Prostate gland (tissue), 2 donors: Measurements from ENCODE around the gene TMEM116. TPM values are rescaled to one million over a fixed set of nuclear protein-coding genes. Genes with fewer than 3 reads are reported as not detected.

Source experiments
- DNase-seq: peaks from one replicate; pipeline ENCODE4 v3.0.0-alpha.2; 2019; ENCODE audit warnings: low spot score
- H3K27ac ChIP-seq, 2 donors: fragments of 200-600 bp; sonication (generic); 2 replicates each; pipeline ENCODE4 v1.5.1; 2017 to 2019
- H3K27me3 ChIP-seq: fragments of 200-600 bp; sonication (generic); replicated peaks from 2 replicates; pipeline ENCODE4 v1.5.1; 2019; ENCODE audit not compliant: insufficient read depth
- H3K36me3 ChIP-seq, 2 donors: fragments of 200-600 bp; sonication (generic); 1 replicate in 1 of 2; 2 replicates in 1 of 2; pipeline versions ENCODE4 v1.5.1 to v1.8.1; 2017 to 2019
- H3K4me1 ChIP-seq: fragments of 200-600 bp; sonication (generic); replicated peaks from 2 replicates; pipeline ENCODE4 v1.5.1; 2019
- H3K4me3 ChIP-seq, 2 donors: fragments of 200-600 bp; sonication (generic); 2 replicates each; pipeline ENCODE4 v1.5.1; 2017 to 2019
- H3K9me3 ChIP-seq: fragments of 200-600 bp; sonication (generic); 2 replicates; pipeline ENCODE4 v1.5.1; 2017
- CTCF ChIP-seq, 4 experiments: fragments of 200-600 bp in 2 of 4; fragments of 450-650 bp in 2 of 4; sonication (generic) in 2 of 4; IDR thresholded peaks; 1 replicate in 3 of 4; 2 replicates in 1 of 4; pipeline ENCODE4 v1.5.1; 2016 to 2019; ENCODE audit warnings: antibody characterized with exemption in 4 of 4, mild to moderate bottlenecking in 2 of 4, moderate library complexity in 2 of 4
- POLR2A ChIP-seq: fragments of 450-650 bp; IDR thresholded peaks from one replicate; pipeline ENCODE4 v1.6.1; 2016; ENCODE audit warnings: antibody characterized with exemption, mild to moderate bottlenecking
- POLR2AphosphoS5 ChIP-seq: sonication (generic); formaldehyde crosslinking; IDR thresholded peaks from one replicate; pipeline ENCODE4 v1.6.1; 2017; ENCODE audit warnings: antibody characterized with exemption
- WGBS: methylation state at CpG from one replicate; pipeline ENCODE4 v1.1.5; 2018; 5-methylcytosine and 5-hydroxymethylcytosine counted together
- intact Hi-C: fragments of 100-400 bp; cut with DNase I; formaldehyde crosslinking; loops from one replicate; pipeline ENCODE4 v1.14.2; 2022
- total RNA-seq, 2 donors: library from RNA; depleted of rRNA; stranded (reverse); fragments of >200 nt; gene quantifications; one replicate each; pipeline ENCODE4 v1.1.0, GENCODE V29; 2016

The TMEM116 gene
- total RNA-seq, 2 donors from 2014 or later = 5.5 to 16.8 TPM

DNA sequence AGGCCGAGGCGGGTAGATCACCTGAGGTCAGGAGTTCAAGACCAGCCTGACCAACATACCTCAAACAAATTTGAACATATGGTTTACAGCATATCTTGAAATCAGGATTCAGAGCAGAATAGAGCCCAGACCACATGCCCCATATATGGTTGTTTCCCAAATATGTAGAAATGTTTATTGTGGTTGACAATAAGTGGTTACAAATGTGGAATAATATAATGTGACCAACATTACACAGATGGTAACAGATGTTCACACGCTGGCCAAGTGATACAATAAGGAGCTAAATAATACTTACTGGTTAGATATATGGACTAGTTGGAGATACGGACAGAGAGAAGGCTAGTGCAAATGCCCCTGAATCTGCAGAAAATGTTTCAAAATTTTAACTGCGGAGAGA is 85.6 kb downstream of the TMEM116 start:
- H3K9me3 ChIP-seq = no peaks in the 10 kb centered on the region
- TF ChIP-seq POLR2A = no peak
- no peak for TF ChIP-seq CTCF (IDR thresholded peaks at IDR 0.05)
- TF ChIP-seq POLR2AphosphoS5 = no peak
- H3K4me3 ChIP-seq = no peak overlapping the region
- no peaks in the 10 kb centered on the region for H3K4me1 ChIP-seq
- intact Hi-C loops = no loop called here
- no peak overlapping the region for H3K27ac ChIP-seq
- H3K36me3 ChIP-seq = no peaks in the 10 kb centered on the region
- no peaks in the 10 kb centered on the region for H3K27me3 ChIP-seq
- 97% methylated on average over 5 of the region's 5 CpGs for WGBS
- no peak for DNase-seq

DNA sequence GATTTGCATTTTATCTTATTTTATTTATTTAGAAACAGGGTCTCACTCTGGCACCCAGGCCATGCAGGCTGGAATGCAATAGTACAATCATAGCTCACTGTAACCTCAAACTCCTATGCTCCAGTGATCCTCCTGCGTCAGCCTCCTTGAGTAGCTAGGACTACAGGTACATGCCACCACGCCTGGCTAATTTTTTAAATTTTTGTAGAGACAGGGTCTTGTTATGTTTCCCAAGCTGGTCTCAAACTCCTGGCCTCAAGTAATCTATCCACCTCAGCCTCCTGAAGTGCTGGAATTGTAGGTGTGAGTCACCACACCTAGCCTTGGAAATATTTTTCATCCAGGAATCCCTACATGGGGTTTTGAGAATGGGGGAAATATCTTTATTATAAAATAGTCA is 86.3 kb downstream of the TMEM116 start:
- no peak overlapping the region for H3K27ac ChIP-seq
- WGBS = 97% methylated on average over 2 of the region's 2 CpGs
- no peaks in the 10 kb centered on the region for H3K9me3 ChIP-seq
- intact Hi-C loops = no loop called here
- no peaks in the 10 kb centered on the region for H3K27me3 ChIP-seq
- no peak for TF ChIP-seq CTCF (IDR thresholded peaks at IDR 0.05)
- no peak for DNase-seq
- H3K4me1 ChIP-seq = no peaks in the 10 kb centered on the region
- H3K36me3 ChIP-seq = no peaks in the 10 kb centered on the region
- no peak overlapping the region for H3K4me3 ChIP-seq

DNA sequence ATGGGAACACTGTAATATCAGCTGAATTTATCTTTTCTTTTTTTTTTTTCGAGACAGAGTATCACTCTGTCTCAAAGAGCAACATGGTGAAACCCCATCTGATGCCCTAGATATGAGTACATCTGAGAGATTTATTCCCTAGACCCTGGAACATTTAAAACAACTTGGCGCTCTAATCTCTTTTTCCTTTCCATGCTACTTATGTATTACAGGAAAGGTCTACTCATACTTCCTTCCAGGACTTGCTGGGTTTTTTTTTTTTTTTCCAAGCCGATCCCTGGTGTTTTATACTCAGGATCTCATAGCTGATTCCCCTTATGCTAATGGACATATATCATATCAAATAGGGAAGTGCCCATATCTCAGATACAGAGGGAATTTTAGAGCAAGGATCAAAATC is 87.8 kb downstream of the TMEM116 start:
- WGBS = 81% methylated on average over 3 of the region's 3 CpGs
- H3K9me3 ChIP-seq = no peaks in the 10 kb centered on the region
- TF ChIP-seq POLR2AphosphoS5 (no peak), CTCF (IDR thresholded peaks at IDR 0.05) (no peak), POLR2A (no peak)
- H3K4me3 ChIP-seq = no peak overlapping the region
- H3K27me3 ChIP-seq = no peaks in the 10 kb centered on the region
- H3K36me3 ChIP-seq = no peaks in the 10 kb centered on the region
- H3K4me1 ChIP-seq = no peaks in the 10 kb centered on the region
- no peak overlapping the region for H3K27ac ChIP-seq
- intact Hi-C loops = no loop called here
- no peak for DNase-seq

DNA sequence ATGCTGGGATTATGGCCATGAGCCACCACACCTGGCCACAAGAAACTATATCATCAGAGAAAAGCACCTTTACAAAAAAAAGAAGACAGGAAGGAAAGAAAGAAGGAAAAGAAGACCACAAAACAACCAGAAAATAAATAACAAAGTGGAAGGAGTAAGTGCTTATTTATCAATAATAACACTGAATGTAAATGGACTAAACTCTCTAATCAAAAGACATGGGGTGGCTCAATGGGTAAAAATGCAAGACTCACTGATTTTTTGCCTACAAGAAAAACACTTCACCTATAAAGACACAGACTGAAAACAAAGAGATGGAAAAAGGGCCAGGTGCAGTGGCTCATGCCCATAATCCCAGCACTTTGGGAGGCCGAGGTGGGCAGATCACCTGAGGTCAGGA is 105.2 kb downstream of the TMEM116 start:
- Histone ChIP-seq H3K4me3 (no peak overlapping the region), H3K9me3 (no peaks in the 10 kb centered on the region), H3K27ac (no peak overlapping the region), H3K36me3 (no peaks in the 10 kb centered on the region), H3K27me3 (no peaks in the 10 kb centered on the region), H3K4me1 (no peaks in the 10 kb centered on the region)
- DNase-seq = no peak
- intact Hi-C loops = no loop called here
- TF ChIP-seq POLR2AphosphoS5 (no peak), POLR2A (no peak), CTCF (IDR thresholded peaks at IDR 0.05) (no peak)
- WGBS = 100% methylated on average over 1 of the region's 1 CpG

DNA sequence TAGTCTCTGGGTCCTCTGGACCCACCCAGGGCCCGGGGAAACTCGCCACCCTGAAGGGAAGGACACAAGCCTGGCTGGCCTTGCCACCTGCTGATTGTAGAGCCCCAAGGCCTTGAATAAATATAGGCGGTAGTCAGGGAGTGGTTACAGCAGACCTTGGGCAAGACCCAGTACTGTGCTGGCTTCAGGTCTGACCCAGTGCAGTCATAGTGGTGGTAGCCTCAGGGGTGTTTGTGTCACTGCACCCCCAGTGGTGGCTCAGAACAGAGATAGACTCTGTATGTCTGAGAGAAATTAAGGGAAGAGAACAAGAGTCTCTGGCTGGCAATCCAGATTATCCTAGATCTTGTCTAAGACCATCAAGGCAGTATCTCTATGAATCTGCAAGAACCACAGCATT is 107.5 kb downstream of the TMEM116 start:
- Histone ChIP-seq H3K9me3 (no peaks in the 10 kb centered on the region), H3K4me3 (no peak overlapping the region), H3K4me1 (no peaks in the 10 kb centered on the region), H3K27me3 (no peaks in the 10 kb centered on the region), H3K27ac (no peak overlapping the region), H3K36me3 (no peaks in the 10 kb centered on the region)
- TF ChIP-seq POLR2A (no peak), CTCF (IDR thresholded peaks at IDR 0.05) (no peak), POLR2AphosphoS5 (no peak)
- WGBS = 82% methylated on average over 3 of the region's 3 CpGs
- no peak for DNase-seq
- intact Hi-C loops = no loop called here
